ENCODE data around the gene CLCN2. TPM values are rescaled to one million over a fixed set of nuclear protein-coding genes. Genes with fewer than 3 reads are reported as not detected.

The CLCN2 gene
- total and polyA plus RNA-seq, 3 donors from 2014 or later = 46.7 to 118 (median 98.2) TPM

- no peak for DNase-seq
- no peak overlapping the region for H3K4me3 ChIP-seq
- H3K27me3 ChIP-seq = no peaks in the 10 kb centered on the region
- no peaks in the 10 kb centered on the region for H3K36me3 ChIP-seq (ENCODE audit: low read depth, missing control alignments)
- H3K27ac ChIP-seq = no peak overlapping the region
- peaks cover 54% of the 10 kb centered on the region for H3K4me1 ChIP-seq
- no peaks in the 10 kb centered on the region for H3K9me3 ChIP-seq
- TF ChIP-seq CTCF (IDR thresholded peaks at IDR 0.05) (no peak), POLR2A (IDR thresholded peaks at IDR 0.05) (no peak)
- WGBS, 2 donors = 66% methylated on average over 5 of the region's 5 CpGs
- intact Hi-C loops (cut with DNase I; ENCODE audit: low total_unique reads) = loop anchor here (10.0 kb wide), 1 partner anchor 48 kb away; the partner anchor contains the start of genes CLCN2 and POLR2H
These were observed 44.2 kb downstream of the CLCN2 start for GRCh38 chr3:184317201-184317600.

- Histone ChIP-seq H3K4me3 (no peak overlapping the region), H3K36me3 (ENCODE audit: low read depth, missing control alignments) (no peaks in the 10 kb centered on the region), H3K9me3 (no peaks in the 10 kb centered on the region), H3K4me1 (peaks cover 51% of the 10 kb centered on the region), H3K27me3 (no peaks in the 10 kb centered on the region), H3K27ac (peak overlapping the region; percentile 94 to 98)
- intact Hi-C loops (cut with DNase I; ENCODE audit: low total_unique reads) = loop anchor here (10.0 kb wide), 1 partner anchor 48 kb away; the partner anchor contains the start of genes CLCN2 and POLR2H
- 74 to 83% methylated on average over 7 of the region's 7 CpGs for WGBS, 2 donors
- TF ChIP-seq CTCF (IDR thresholded peaks at IDR 0.05) (no peak), POLR2A (IDR thresholded peaks at IDR 0.05) (no peak)
- no peak for DNase-seq
These were observed 44.6 kb downstream of the CLCN2 start for GRCh38 chr3:184316792-184317191.

DNA sequence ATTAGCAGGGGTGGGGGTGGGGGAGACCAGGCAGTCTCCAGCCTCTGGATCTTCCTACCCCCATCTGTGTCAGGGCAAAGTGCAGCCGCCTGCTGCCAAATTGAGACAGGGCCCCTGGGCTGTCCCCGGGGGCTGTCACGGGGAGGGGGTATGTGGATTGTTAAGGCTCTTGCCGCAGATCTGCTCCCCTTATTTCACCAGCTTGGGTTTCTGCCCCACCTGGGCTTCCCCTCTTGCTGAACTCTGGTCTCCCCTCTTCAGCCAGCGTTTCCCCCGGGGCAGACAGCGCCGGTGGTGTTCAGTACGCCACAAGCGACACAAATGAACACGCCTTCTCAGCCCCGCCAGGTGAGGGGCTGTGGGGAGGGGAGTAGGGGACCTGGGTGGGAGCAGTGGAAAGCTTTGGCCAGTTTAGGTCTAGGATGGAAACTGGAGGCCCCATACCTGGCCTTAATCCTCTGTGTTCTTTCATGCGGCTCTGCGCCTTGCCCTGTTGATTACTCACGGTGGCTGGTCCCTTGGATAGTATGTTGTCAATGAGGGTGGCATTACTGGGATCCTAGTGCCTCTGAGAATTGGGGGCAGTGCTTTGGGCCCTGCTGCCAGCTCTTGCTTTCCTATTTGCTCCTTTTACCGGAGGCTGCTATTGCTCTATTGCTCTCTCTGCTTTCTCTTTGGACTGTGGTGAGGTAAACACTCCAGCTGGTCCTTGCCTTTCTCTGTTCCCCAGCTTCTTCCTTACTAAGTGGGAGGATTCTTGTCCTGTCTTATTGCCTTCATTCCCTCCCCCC lies 45.3 kb downstream of the CLCN2 start:
- intact Hi-C loops (cut with DNase I; ENCODE audit: low total_unique reads) = loop anchor here (10.0 kb wide), 1 partner anchor 49 kb away; the partner anchor contains the start of genes CLCN2 and POLR2H
- Histone ChIP-seq H3K36me3 (ENCODE audit: low read depth, missing control alignments) (no peaks in the 10 kb centered on the region), H3K27me3 (no peaks in the 10 kb centered on the region), H3K4me3 (peak overlapping the region; percentile 82 to 85), H3K27ac (peak overlapping the region; percentile 94 to 98), H3K9me3 (no peaks in the 10 kb centered on the region), H3K4me1 (peaks cover 46% of the 10 kb centered on the region)
- DNase-seq = no peak
- TF ChIP-seq POLR2A (IDR thresholded peaks at IDR 0.05) (no peak), CTCF (IDR thresholded peaks at IDR 0.05) (no peak)
- WGBS, 2 donors = 8 to 11% methylated on average over 16 of the region's 16 CpGs

DNA sequence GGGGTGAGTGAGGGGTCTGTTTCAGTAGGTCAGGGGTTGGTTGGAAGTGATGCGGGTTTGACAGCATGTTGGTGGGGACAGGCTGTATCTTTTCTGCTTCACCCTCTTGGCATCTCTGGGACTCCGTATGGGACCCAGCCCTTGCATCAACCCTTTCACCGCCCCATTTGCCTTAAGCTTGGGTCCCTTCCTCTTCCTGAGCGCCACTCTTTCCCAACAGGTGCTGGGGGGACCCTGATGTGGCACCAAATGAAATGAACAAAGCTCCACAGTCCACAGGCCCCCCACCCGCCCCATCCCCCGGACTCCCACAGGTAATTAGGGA lies 45.9 kb downstream of the CLCN2 start:
- DNase-seq = no peak
- Histone ChIP-seq H3K9me3 (no peaks in the 10 kb centered on the region), H3K27ac (peak overlapping the region; percentile 94 to 98), H3K4me1 (peaks cover 41% of the 10 kb centered on the region), H3K4me3 (peak overlapping the region; percentile 82 to 85), H3K27me3 (no peaks in the 10 kb centered on the region), H3K36me3 (ENCODE audit: low read depth, missing control alignments) (no peaks in the 10 kb centered on the region)
- TF ChIP-seq CTCF (IDR thresholded peaks at IDR 0.05) (no peak), POLR2A (IDR thresholded peaks at IDR 0.05) (no peak)
- intact Hi-C loops (cut with DNase I; ENCODE audit: low total_unique reads) = loop anchor here (10.0 kb wide), 1 partner anchor 49 kb away; the partner anchor contains the start of genes CLCN2 and POLR2H
- WGBS, 2 donors = 2% methylated on average over 6 of the region's 6 CpGs; no CpG with 5 or more reads in 1 of the 2 donors

All from testis (tissue), 3 donors.